SU-DHL-6 (cell line): ENCODE data around the gene SCCPDH.

Experiments used
- H2AFZ ChIP-seq: fragments of 200-600 bp; sonication (generic); 2 replicates; pipeline ENCODE4 v1.6.1; 2014; ENCODE audit warnings: low read depth, mild to moderate bottlenecking, moderate library complexity, mixed read lengths, antibody characterized with exemption, low read length; ENCODE audit not compliant: severe bottlenecking
- H3F3A ChIP-seq: fragments of 200-600 bp; shearing (Covaris generic); 2 replicates; pipeline ENCODE4 v1.6.0; 2016; ENCODE audit warnings: antibody characterized with exemption, mild to moderate bottlenecking; ENCODE audit not compliant: insufficient read depth
- H3K27ac ChIP-seq: fragments of 200-600 bp; sonication (generic); 2 replicates; pipeline ENCODE4 v1.5.1; 2016; ENCODE audit warnings: low read depth, mild to moderate bottlenecking, low read length, moderate library complexity, mixed read lengths
- H3K27me3 ChIP-seq: fragments of 200-600 bp; sonication (generic), shearing (Covaris generic); 2 replicates; pipeline ENCODE4 v1.6.0; 2014; ENCODE audit warnings: mild to moderate bottlenecking, low read length
- H3K36me3 ChIP-seq: fragments of 200-600 bp; sonication (generic); 2 replicates; pipeline ENCODE4 v1.6.1; 2014; ENCODE audit warnings: mild to moderate bottlenecking, low read length, mixed read lengths
- H3K4me2 ChIP-seq: fragments of 300-600, 200-600 bp; shearing (Covaris generic), sonication (generic); 2 replicates; pipeline ENCODE4 v1.6.0; 2014; ENCODE audit warnings: low read length, low read depth, mild to moderate bottlenecking; ENCODE audit not compliant: poor library complexity, severe bottlenecking
- H3K4me3 ChIP-seq: fragments of 200-600 bp; sonication (generic); 2 replicates; pipeline ENCODE4 v1.5.1; 2014; ENCODE audit warnings: antibody characterized with exemption, low read length, mild to moderate bottlenecking, mixed read lengths; ENCODE audit not compliant: insufficient read depth, poor library complexity, severe bottlenecking
- H3K79me2 ChIP-seq: fragments of 200-600 bp; sonication (generic); 2 replicates; pipeline ENCODE4 v1.6.1; 2014; ENCODE audit warnings: mild to moderate bottlenecking, low read length, moderate library complexity; ENCODE audit not compliant: insufficient read depth
- H3K9ac ChIP-seq: fragments of 200-600 bp; sonication (generic); 2 replicates; pipeline ENCODE4 v1.7.0; 2014; ENCODE audit warnings: mild to moderate bottlenecking, low read length
- H3K9me2 ChIP-seq: fragments of 200-600 bp; sonication (generic); replicated peaks from 2 replicates; pipeline ENCODE4 v1.6.1; 2014; ENCODE audit warnings: low read length; ENCODE audit not compliant: insufficient read depth
- H3K9me3 ChIP-seq: fragments of 200-600 bp; sonication (generic); 2 replicates; pipeline ENCODE4 v1.6.1; 2014; ENCODE audit warnings: low read length, mixed read lengths; ENCODE audit not compliant: insufficient read depth
- H4K20me1 ChIP-seq: fragments of 200-600 bp; sonication (generic); 2 replicates; pipeline ENCODE4 v1.6.1; 2014; ENCODE audit warnings: low read depth, mild to moderate bottlenecking, antibody characterized with exemption, low read length, moderate library complexity, mixed read lengths
- EZH2phosphoT487 ChIP-seq: fragments of 200-600 bp; sonication (generic), shearing (Covaris generic); conservative IDR thresholded peaks from 2 replicates; pipeline ENCODE4 v1.6.1; 2018; ENCODE audit warnings: mild to moderate bottlenecking, antibody characterized with exemption, low read length, moderate library complexity, mixed read lengths
- TF ChIP-seq, protein P1 (sequence below): fragments of 200-600 bp; sonication (generic); IDR thresholded peaks from one replicate; pipeline ENCODE4 v1.5.1; 2017; ENCODE audit warnings: antibody characterized with exemption, mild to moderate bottlenecking, low read length, moderate library complexity; ENCODE audit not compliant: insufficient read depth, poor library complexity, severe bottlenecking

SCCPDH gene

DNA sequence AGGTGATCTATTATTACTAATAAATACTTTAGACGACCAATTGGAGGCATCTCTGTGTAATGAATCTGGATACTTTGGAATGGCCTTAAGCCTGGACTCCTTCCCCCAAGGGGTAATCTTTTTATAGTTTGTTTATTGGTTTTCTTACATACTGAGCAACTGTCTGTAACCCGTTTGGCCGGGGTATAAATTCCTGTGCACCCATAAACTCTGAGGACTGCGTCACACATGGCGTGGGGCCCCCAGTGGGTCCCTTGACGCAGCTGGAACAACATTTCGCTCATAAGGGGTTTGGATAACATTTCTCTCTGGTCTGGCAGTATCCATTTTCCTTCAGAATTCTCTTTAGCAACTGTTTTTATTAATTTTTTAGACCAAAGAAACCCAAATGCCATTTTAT lies 26.5 kb downstream of the SCCPDH start:
- no peaks in the 10 kb centered on the region for H3K9me2 ChIP-seq
- H3K27ac ChIP-seq: no peak overlapping the region
- H3F3A ChIP-seq: no peaks in the 10 kb centered on the region
- no peak overlapping the region for H2AFZ ChIP-seq
- H3K9me3 ChIP-seq: no peaks in the 10 kb centered on the region
- H4K20me1 ChIP-seq: no peaks in the 10 kb centered on the region
- no peak overlapping the region for H3K9ac ChIP-seq
- H3K4me3 ChIP-seq: no peak overlapping the region
- no peak overlapping the region for H3K4me2 ChIP-seq
- no peaks in the 10 kb centered on the region for H3K79me2 ChIP-seq
- H3K27me3 ChIP-seq: no peaks in the 10 kb centered on the region
- TF ChIP-seq, protein P1, sequence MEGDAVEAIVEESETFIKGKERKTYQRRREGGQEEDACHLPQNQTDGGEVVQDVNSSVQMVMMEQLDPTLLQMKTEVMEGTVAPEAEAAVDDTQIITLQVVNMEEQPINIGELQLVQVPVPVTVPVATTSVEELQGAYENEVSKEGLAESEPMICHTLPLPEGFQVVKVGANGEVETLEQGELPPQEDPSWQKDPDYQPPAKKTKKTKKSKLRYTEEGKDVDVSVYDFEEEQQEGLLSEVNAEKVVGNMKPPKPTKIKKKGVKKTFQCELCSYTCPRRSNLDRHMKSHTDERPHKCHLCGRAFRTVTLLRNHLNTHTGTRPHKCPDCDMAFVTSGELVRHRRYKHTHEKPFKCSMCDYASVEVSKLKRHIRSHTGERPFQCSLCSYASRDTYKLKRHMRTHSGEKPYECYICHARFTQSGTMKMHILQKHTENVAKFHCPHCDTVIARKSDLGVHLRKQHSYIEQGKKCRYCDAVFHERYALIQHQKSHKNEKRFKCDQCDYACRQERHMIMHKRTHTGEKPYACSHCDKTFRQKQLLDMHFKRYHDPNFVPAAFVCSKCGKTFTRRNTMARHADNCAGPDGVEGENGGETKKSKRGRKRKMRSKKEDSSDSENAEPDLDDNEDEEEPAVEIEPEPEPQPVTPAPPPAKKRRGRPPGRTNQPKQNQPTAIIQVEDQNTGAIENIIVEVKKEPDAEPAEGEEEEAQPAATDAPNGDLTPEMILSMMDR: no peak
- no peak for TF ChIP-seq EZH2phosphoT487
- no peaks in the 10 kb centered on the region for H3K36me3 ChIP-seq

DNA sequence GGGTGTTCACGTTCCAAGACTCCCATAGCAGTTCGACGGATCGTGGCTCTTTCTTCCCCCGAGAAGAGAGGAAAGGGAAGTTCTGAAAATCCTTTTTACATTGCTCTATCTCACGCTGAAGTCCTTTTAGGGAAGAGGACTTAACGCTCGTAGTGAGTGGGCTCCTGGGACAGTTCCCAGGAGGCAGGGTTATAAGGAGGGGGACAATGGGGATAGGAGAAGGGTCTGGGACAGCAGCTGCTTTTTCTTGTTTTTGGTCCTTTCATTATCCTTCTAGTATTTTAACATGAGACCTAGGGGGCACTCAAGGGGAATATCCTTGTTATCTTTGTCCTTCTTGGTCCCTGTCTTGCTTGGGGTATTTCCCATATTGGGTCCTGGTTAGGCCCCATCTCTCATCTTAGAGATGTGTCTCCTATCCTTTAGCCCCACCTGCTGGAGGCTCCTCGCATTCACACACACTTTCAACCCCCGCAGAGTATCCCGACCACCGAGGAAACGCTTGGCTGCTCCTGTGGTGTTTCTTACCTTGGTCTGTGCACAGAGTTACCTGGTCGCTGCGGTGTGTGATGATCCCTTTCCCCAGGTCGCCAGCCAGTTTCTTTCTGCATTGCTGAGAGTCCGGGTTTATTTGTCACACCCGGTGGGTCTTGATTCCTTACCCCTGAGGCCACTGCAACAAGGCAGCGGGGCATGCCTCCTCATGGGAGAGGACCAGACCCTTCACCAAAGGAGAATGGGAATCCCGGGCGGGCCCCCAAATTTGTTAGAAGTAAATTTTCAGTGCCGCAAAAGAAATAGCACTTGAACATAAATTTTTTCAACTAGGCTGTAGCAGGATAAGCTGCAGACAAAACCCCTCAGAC lies 29.7 kb downstream of the SCCPDH start:
- no peaks in the 10 kb centered on the region for H3K9me3 ChIP-seq
- no peaks in the 10 kb centered on the region for H3F3A ChIP-seq
- H3K27ac ChIP-seq: no peak overlapping the region
- H3K27me3 ChIP-seq: no peaks in the 10 kb centered on the region
- H3K36me3 ChIP-seq: no peaks in the 10 kb centered on the region
- no peak overlapping the region for H3K9ac ChIP-seq
- no peaks in the 10 kb centered on the region for H4K20me1 ChIP-seq
- no peak overlapping the region for H3K4me2 ChIP-seq
- no peaks in the 10 kb centered on the region for H3K79me2 ChIP-seq
- no peak overlapping the region for H3K4me3 ChIP-seq
- no peak overlapping the region for H2AFZ ChIP-seq
- TF ChIP-seq, protein P1: peak; percentile 66
- no peak for TF ChIP-seq EZH2phosphoT487
- H3K9me2 ChIP-seq: no peaks in the 10 kb centered on the region

DNA sequence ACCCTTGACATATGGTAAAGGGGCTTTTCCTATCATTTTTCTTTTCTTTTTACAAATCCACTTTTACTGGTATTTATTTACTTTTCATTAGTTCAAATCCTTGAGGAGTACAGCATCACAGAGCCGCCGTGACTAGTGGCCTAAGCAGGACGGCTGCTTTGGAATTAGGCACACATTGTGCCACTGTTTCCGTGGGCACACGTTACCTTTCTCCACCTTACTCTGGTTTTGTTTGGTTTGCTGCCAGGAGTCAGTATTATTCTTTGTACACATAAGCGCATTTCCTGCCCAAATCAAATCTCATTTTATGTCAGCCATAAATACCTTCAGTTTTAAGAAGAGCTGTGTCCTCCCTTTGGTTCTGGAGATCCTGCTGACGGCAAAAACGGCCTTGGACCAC lies 31.2 kb downstream of the SCCPDH start:
- Histone ChIP-seq H3K9ac (no peak overlapping the region), H3K27ac (no peak overlapping the region), H2AFZ (no peak overlapping the region), H3F3A (no peaks in the 10 kb centered on the region), H3K79me2 (no peaks in the 10 kb centered on the region), H3K4me2 (no peak overlapping the region), H3K9me3 (no peaks in the 10 kb centered on the region), H3K9me2 (no peaks in the 10 kb centered on the region), H3K36me3 (no peaks in the 10 kb centered on the region), H3K27me3 (no peaks in the 10 kb centered on the region), H3K4me3 (no peak overlapping the region), H4K20me1 (no peaks in the 10 kb centered on the region)
- TF ChIP-seq, protein P1: no peak
- TF ChIP-seq EZH2phosphoT487: no peak
